T-helper 9 cell (primary cell): ENCODE results near the gene VWA8.
A peak's percentile ranks its signal among the peaks of the same experiment; 100 is the strongest.
"Not testable (repeated sequence)": the region's sequence is repeated elsewhere in the genome, so short reads cannot be mapped to it uniquely, and the experiment has no call there.

Experiments
- DNase-seq: peaks from one replicate; pipeline ENCODE4 v3.0.0-alpha.2; 2020

Gene VWA8

GRCh38 chr13:41547251-41548000, 413.5 kb downstream of the VWA8 start:
- no peak for DNase-seq

- DNase-seq, result no peak
Measured at GRCh38 chr13:41546372-41547190, 414.3 kb downstream of the VWA8 start.

- DNase-seq, result no peak
Measured at GRCh38 chr13:41545432-41545707, 415.5 kb downstream of the VWA8 start.

GRCh38 chr13:41543664-41544300, 417.1 kb downstream of the VWA8 start:
- no peak for DNase-seq

GRCh38 chr13:41542799-41543198, 418.1 kb downstream of the VWA8 start:
- DNase-seq, result not testable (repeated sequence)

- no peak for DNase-seq
Measured at GRCh38 chr13:41542281-41542680, 418.6 kb downstream of the VWA8 start.

GRCh38 chr13:41541142-41541938, 419.6 kb downstream of the VWA8 start:
- DNase-seq, result no peak

GRCh38 chr13:41540240-41540639, 420.7 kb downstream of the VWA8 start:
- peak; percentile 20 for DNase-seq

GRCh38 chr13:41533266-41534052, 427.4 kb downstream of the VWA8 start:
- no peak for DNase-seq

- DNase-seq, result no peak
Measured at GRCh38 chr13:41528021-41528420, 432.9 kb downstream of the VWA8 start.

- DNase-seq, result no peak
Measured at GRCh38 chr13:41520660-41521630, 440.0 kb downstream of the VWA8 start.

- DNase-seq, result no peak
Measured at GRCh38 chr13:41520016-41520659, 440.8 kb downstream of the VWA8 start.
